ENCODE data around the gene NPLOC4. TPM values are rescaled to one million over a fixed set of nuclear protein-coding genes. Genes with fewer than 3 reads are reported as not detected.

The NPLOC4 gene
- total and polyA plus RNA-seq, 4 donors = 23.5 to 67.4 (median 50.6) TPM

GRCh38 chr17:81641825-81642489, 5.0 kb upstream of the NPLOC4 start (continued):
- no peak for TF ChIP-seq HNF4G (IDR thresholded peaks at IDR 0.05)
- no peak for TF ChIP-seq RXRA (IDR thresholded peaks at IDR 0.05)
- no peak for TF ChIP-seq GABPA (IDR thresholded peaks at IDR 0.05 in 1 of 2, conservative IDR thresholded peaks at IDR 0.05 in 1 of 2)
- TF ChIP-seq EGR1 (IDR thresholded peaks at IDR 0.05; ENCODE audit: low read depth in 2 of 2) = no peak
- no peak for TF ChIP-seq JUND (IDR thresholded peaks at IDR 0.05)
- TF ChIP-seq NR2F2 (IDR thresholded peaks at IDR 0.05) = no peak
- no peak for TF ChIP-seq FOXA1 (IDR thresholded peaks at IDR 0.05)
- TF ChIP-seq RAD21 (IDR thresholded peaks at IDR 0.05) = no peak

DNA sequence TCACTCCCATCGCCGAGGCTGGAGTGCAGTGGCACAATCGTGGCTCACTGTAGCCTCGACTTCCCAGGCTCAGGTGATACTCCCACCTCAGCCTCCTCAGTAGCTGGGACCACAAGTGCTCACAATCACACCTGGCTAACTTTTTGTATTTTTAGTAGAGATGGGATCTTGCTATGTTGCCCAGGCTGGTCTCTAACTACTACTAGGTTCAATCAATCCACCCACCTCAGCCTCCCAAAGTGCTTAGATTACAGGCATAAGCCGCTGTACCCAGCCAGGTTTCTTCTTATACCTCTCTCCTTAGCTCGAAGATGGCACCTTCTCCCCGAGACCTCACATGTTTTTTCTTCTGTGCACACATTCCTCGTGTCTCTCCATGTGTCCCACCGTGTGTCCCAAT, 3.1 kb upstream of the NPLOC4 start:
- DNase-seq (ENCODE audit: low spot score) = no peak
- Histone ChIP-seq H3K27me3 (ENCODE audit: control insufficient read depth in 4 of 4, insufficient read depth in 4 of 4, low read length in 3 of 4) (no peaks in the 10 kb centered on the region), H3K4me3 (ENCODE audit: low read depth in 1 of 3, low read length in 3 of 3) (no peak overlapping the region), H3K27ac (ENCODE audit: low read depth in 1 of 2, low read length in 2 of 2) (no peak overlapping the region), H3K4me1 (ENCODE audit: control insufficient read depth in 4 of 4, insufficient read depth in 4 of 4, low read length in 3 of 4) (peaks cover 4 to 23% (median 16%) of the 10 kb centered on the region in 4 donors), H3K36me3 (ENCODE audit: control insufficient read depth in 4 of 4, insufficient read depth in 3 of 4, low read depth in 1 of 4, low read length in 3 of 4) (no peaks in the 10 kb centered on the region), H3K9ac (ENCODE audit: low read depth in 1 of 2, low read length in 2 of 2) (no peak overlapping the region), H3K9me3 (ENCODE audit: control insufficient read depth in 4 of 4, low read length in 3 of 4) (no peaks in the 10 kb centered on the region)
- TF ChIP-seq TAF1 (conservative IDR thresholded peaks at IDR 0.05) (no peak), YY1 (IDR thresholded peaks at IDR 0.05) (no peak), JUND (IDR thresholded peaks at IDR 0.05) (no peak), RAD21 (IDR thresholded peaks at IDR 0.05) (no peak), REST (IDR thresholded peaks at IDR 0.05) (no peak), GABPA (IDR thresholded peaks at IDR 0.05 in 1 of 2, conservative IDR thresholded peaks at IDR 0.05 in 1 of 2) (no peak), HNF4A (conservative IDR thresholded peaks at IDR 0.05) (no peak), FOXA1 (IDR thresholded peaks at IDR 0.05) (no peak), NR2F2 (IDR thresholded peaks at IDR 0.05) (no peak), ZBTB33 (IDR thresholded peaks at IDR 0.05) (no peak), ATF3 (IDR thresholded peaks at IDR 0.05) (no peak), RXRA (IDR thresholded peaks at IDR 0.05) (no peak), SP1 (IDR thresholded peaks at IDR 0.05) (no peak), FOXA2 (IDR thresholded peaks at IDR 0.05) (no peak), EGR1 (IDR thresholded peaks at IDR 0.05; ENCODE audit: low read depth in 2 of 2) (no peak), CTCF (IDR thresholded peaks at IDR 0.05; ENCODE audit: low read depth, low read length, missing input control) (no peak), HNF4G (IDR thresholded peaks at IDR 0.05) (no peak)
- TF ChIP-seq, protein P1, sequence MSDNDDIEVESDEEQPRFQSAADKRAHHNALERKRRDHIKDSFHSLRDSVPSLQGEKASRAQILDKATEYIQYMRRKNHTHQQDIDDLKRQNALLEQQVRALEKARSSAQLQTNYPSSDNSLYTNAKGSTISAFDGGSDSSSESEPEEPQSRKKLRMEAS (IDR thresholded peaks at IDR 0.05) = no peak
- 95% methylated on average over 9 of the region's 9 CpGs for WGBS
